IMR-90 (cell line): ENCODE data around the gene P2RY10. TPM values are rescaled to one million over a fixed set of nuclear protein-coding genes. Genes with fewer than 3 reads are reported as not detected.

Experiments used
- ATAC-seq: fragments of 200-7000 bp; cut with Tn5 transposase; 2 replicates; pipeline ENCODE4 v1.9.1; 2020; ENCODE audit warnings: low read depth, mild to moderate bottlenecking, moderate library complexity
- BruUV-seq: library from RNA; stranded (reverse); fragments of 400-500 nt; replicated peaks from 2 replicates; lab custom pipeline; 2021; lab: Mats Ljungman, UMichigan
- CTCF ChIA-PET: fragments of 300-600 bp; formaldehyde crosslinking; extraction: SDS; loops from one replicate; lab custom pipeline; 2021; ENCODE audit warnings: antibody characterized with exemption; lab: Yijun Ruan, JAX
- POLR2A ChIA-PET: fragments of 300-600 bp; sonication (Branson Sonifier 250); formaldehyde crosslinking; loops from one replicate; lab custom pipeline; 2022; ENCODE audit warnings: antibody characterized with exemption; ENCODE audit not compliant: unreplicated experiment; lab: Charles Lee
- DNase-seq: peaks from one replicate; pipeline ENCODE4 v3.0.0; 2013
- H2AFZ ChIP-seq: replicated peaks from 2 replicates; pipeline ENCODE3; 2013; ENCODE audit warnings: low read length, mild to moderate bottlenecking; ENCODE audit not compliant: poor library complexity
- H2AK5ac ChIP-seq: 2 replicates; pipeline ENCODE4 v1.6.1; 2013; ENCODE audit warnings: low read depth, low read length, inconsistent platforms
- H2AK9ac ChIP-seq: replicated peaks from 2 replicates; pipeline ENCODE3; 2013; ENCODE audit warnings: mild to moderate bottlenecking, low read depth, low read length, moderate library complexity; ENCODE audit not compliant: poor library complexity
- H2BK120ac ChIP-seq: 2 replicates; pipeline ENCODE4 v1.6.1; 2013; ENCODE audit warnings: low read depth, low read length, inconsistent platforms
- H2BK15ac ChIP-seq: 3 replicates; pipeline ENCODE4 v1.6.1; 2013; ENCODE audit warnings: low read depth, low read length, inconsistent platforms
- H2BK20ac ChIP-seq: 2 replicates; pipeline ENCODE4 v1.6.1; 2013; ENCODE audit warnings: low read depth, mild to moderate bottlenecking, inconsistent platforms, low read length, moderate library complexity
- H2BK5ac ChIP-seq: 2 replicates; pipeline ENCODE4 v1.6.1; 2013; ENCODE audit warnings: mild to moderate bottlenecking, low read depth, low read length, inconsistent platforms; ENCODE audit not compliant: poor library complexity, severe bottlenecking
- H3K14ac ChIP-seq: replicated peaks from 2 replicates; pipeline ENCODE4 v1.6.1; 2013; ENCODE audit warnings: low read depth, low read length, inconsistent platforms
- H3K18ac ChIP-seq: 2 replicates; pipeline ENCODE4 v1.6.1; 2013; ENCODE audit warnings: low read depth, low read length, control low read depth
- H3K23ac ChIP-seq: 2 replicates; pipeline ENCODE4 v1.6.1; 2013; ENCODE audit warnings: low read depth, low read length, inconsistent platforms
- H3K27ac ChIP-seq: 2 replicates; pipeline ENCODE4 v1.5.1; 2013; ENCODE audit warnings: mild to moderate bottlenecking, control low read depth, low read length; ENCODE audit not compliant: insufficient read depth
- H3K27me3 ChIP-seq: 2 replicates; pipeline ENCODE4 v1.6.1; 2013; ENCODE audit warnings: low read length; ENCODE audit not compliant: control insufficient read depth, insufficient read depth
- H3K36me3 ChIP-seq: 2 replicates; pipeline ENCODE4 v1.6.1; 2013; ENCODE audit warnings: low read length, mixed read lengths; ENCODE audit not compliant: control insufficient read depth, insufficient read depth
- H3K4ac ChIP-seq: 2 replicates; pipeline ENCODE4 v1.6.1; 2013; ENCODE audit warnings: low read depth, low read length, inconsistent platforms
- H3K4me1 ChIP-seq: 2 replicates; pipeline ENCODE4 v1.6.1; 2013; ENCODE audit warnings: low read length, mixed read lengths; ENCODE audit not compliant: control insufficient read depth, insufficient read depth
- H3K4me2 ChIP-seq: 2 replicates; pipeline ENCODE4 v1.6.1; 2013; ENCODE audit warnings: low read depth, mild to moderate bottlenecking, control low read depth, low read length, moderate library complexity
- H3K4me3 ChIP-seq: 2 replicates; pipeline ENCODE4 v1.5.1; 2013; ENCODE audit warnings: low read depth, mild to moderate bottlenecking, control low read depth, low read length, moderate library complexity; ENCODE audit not compliant: insufficient read depth
- H3K56ac ChIP-seq: 2 replicates; pipeline ENCODE4 v1.6.1; 2013; ENCODE audit warnings: low read length, inconsistent platforms; ENCODE audit not compliant: insufficient read depth; ENCODE audit errors: extremely low read depth
- H3K79me1 ChIP-seq, 2 experiments: 2 replicates each; pipeline ENCODE4 v1.6.1; 2013; ENCODE audit warnings: low read length in 2 of 2, inconsistent platforms in 1 of 2, low read depth in 1 of 2
- H3K9ac ChIP-seq: 2 replicates; pipeline ENCODE4 v1.6.1; 2013; ENCODE audit warnings: low read depth, low read length, control low read depth
- H3K9me1 ChIP-seq: 2 replicates; pipeline ENCODE4 v1.6.1; 2013; ENCODE audit warnings: low read length, inconsistent platforms; ENCODE audit not compliant: insufficient read depth
- H3K9me3 ChIP-seq: 2 replicates; pipeline ENCODE4 v1.6.1; 2013; ENCODE audit warnings: low read length; ENCODE audit not compliant: control insufficient read depth, insufficient read depth
- H4K20me1 ChIP-seq: 2 replicates; pipeline ENCODE4 v1.6.1; 2013; ENCODE audit warnings: low read length, inconsistent platforms; ENCODE audit not compliant: insufficient read depth
- H4K5ac ChIP-seq: 2 replicates; pipeline ENCODE4 v1.6.1; 2013; ENCODE audit warnings: mild to moderate bottlenecking, low read depth, low read length, control low read depth
- H4K8ac ChIP-seq, 2 experiments: 2 replicates each; pipeline ENCODE4 v1.6.1; 2013; ENCODE audit warnings: low read depth in 2 of 2, low read length in 2 of 2, control low read depth in 1 of 2, inconsistent platforms in 1 of 2
- H4K91ac ChIP-seq: 2 replicates; pipeline ENCODE4 v1.6.1; 2013; ENCODE audit warnings: low read depth, low read length, inconsistent platforms; ENCODE audit not compliant: insufficient read depth
- FOS ChIP-seq: fragments of 150-350 bp; IDR thresholded peaks from 2 replicates; pipeline ENCODE4 v1.6.1; 2016; ENCODE audit warnings: low read depth, low read length
- MAZ ChIP-seq: IDR thresholded peaks from 2 replicates; pipeline ENCODE4 v1.6.1; 2012; ENCODE audit warnings: low read depth, mild to moderate bottlenecking, low read length, improper control_type of control experiment, moderate library complexity, borderline replicate concordance
- dilution Hi-C: fragments of 300-500 bp; cut with HindIII; formaldehyde crosslinking; loops from one replicate; pipeline ENCODE4 v1.14.3; 2018; ENCODE audit warnings: low sequenced_read_pairs; ENCODE audit not compliant: unreplicated experiment
- in situ Hi-C: fragments of 300-500 bp; cut with MboI; formaldehyde crosslinking; loops from 3 replicates; pipeline ENCODE4 v1.14.3; 2019; ENCODE audit warnings: low sequenced_read_pairs, inconsistent platforms, mixed read lengths
- intact Hi-C: fragments of 100-400 bp; cut with micrococcal nuclease; formaldehyde crosslinking; loops from 2 replicates; pipeline ENCODE4 v1.10.0; 2022
- polyA plus RNA-seq, 3 experiments: library from polyadenylated mRNA; depleted of rRNA; stranded (reverse); fragments of >200 nt; gene quantifications; 2 replicates each; pipeline ENCODE4 v1.2.3, GENCODE V29; 2012; ENCODE audit warnings: low replicate concordance in 1 of 3
- total RNA-seq: library from RNA; depleted of rRNA; stranded (reverse); fragments of >200 nt; gene quantifications from 2 replicates; pipeline ENCODE4 v1.2.3, GENCODE V29; 2012

Gene P2RY10
- total and polyA plus RNA-seq, 2 of the 4 experiments (the other 2 are of a cell fraction) = not detected

- no peak overlapping the region for H2BK120ac ChIP-seq
- H2AK9ac ChIP-seq = no peak overlapping the region
- H3K4me3 ChIP-seq = no peak overlapping the region
- TF ChIP-seq FOS (no peak), MAZ (no peak)
- POLR2A ChIA-PET = no interaction called here
- intact Hi-C loops = no loop called here
- no peak overlapping the region for H3K9ac ChIP-seq
- no peak overlapping the region for H2AK5ac ChIP-seq
- H4K20me1 ChIP-seq = no peaks in the 10 kb centered on the region
- no TSS peak for BruUV-seq
- no peaks in the 10 kb centered on the region for H3K36me3 ChIP-seq
- H4K5ac ChIP-seq = no peak overlapping the region
- H3K4ac ChIP-seq = no peak overlapping the region
- no peak overlapping the region for H3K56ac ChIP-seq
- DNase-seq (no peak), ATAC-seq (no peak)
- CTCF ChIA-PET = no interaction called here
- no peak overlapping the region for H4K8ac ChIP-seq
- no peaks in the 10 kb centered on the region for H3K27me3 ChIP-seq
- no peaks in the 10 kb centered on the region for H3K4me1 ChIP-seq
- no peak overlapping the region for H2AFZ ChIP-seq
- no peaks in the 10 kb centered on the region for H3K79me1 ChIP-seq
- H4K91ac ChIP-seq = no peak overlapping the region
- H2BK15ac ChIP-seq = no peak overlapping the region
- no peak overlapping the region for H3K14ac ChIP-seq
- in situ Hi-C loops = no loop called here
- H2BK20ac ChIP-seq = no peak overlapping the region
- no peak overlapping the region for H3K18ac ChIP-seq
- no peak overlapping the region for H2BK5ac ChIP-seq
- no peaks in the 10 kb centered on the region for H3K9me1 ChIP-seq
- 0 out of 2 replicates have a peak, but pooled peaks cover 1% of the 10 kb centered on the region for H3K9me3 ChIP-seq
- no peak overlapping the region for H3K27ac ChIP-seq
- no peak overlapping the region for H3K23ac ChIP-seq
- dilution Hi-C loops = no loop called here
- H3K4me2 ChIP-seq = no peak overlapping the region
Measured at GRCh38 chrX:78957768-78958130, 12.6 kb downstream of the P2RY10 start.
